ENCODE results near the gene ESRRA.
A peak's percentile ranks its signal among the peaks of the same experiment; 100 is the strongest.
"Not testable (repeated sequence)": the region's sequence is repeated elsewhere in the genome, so short reads cannot be mapped to it uniquely, and the experiment has no call there.

Gene ESRRA

DNA sequence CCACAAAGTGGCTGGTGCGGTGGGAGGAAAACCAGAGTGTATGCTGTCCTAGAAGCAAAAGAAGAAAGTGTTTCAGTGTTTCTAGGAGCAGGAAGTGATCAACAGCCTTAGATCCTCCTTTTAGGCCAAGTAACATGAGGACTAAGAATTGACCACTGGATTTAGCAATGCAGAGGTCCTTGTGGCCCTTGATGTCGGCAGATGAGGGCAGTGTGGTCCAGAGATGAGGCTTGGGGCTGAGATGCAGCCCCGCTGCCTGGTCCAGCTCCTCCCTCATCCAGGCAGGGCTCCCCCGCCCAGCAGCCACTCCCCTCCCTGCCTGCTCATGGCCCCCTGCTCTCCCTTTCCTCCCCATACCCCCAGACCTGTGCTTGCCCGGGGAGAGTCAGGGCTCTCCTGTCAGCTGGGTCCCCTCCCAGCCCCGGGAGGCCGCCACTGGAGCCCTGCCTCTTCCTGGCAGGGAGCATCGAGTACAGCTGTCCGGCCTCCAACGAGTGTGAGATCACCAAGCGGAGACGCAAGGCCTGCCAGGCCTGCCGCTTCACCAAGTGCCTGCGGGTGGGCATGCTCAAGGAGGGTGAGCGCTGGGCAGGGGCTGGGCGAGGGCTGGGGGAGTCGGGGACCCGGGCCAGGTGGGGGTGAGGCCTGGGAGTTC, 8.3 kb downstream of the ESRRA start:
- DNase-seq (ENCODE audit: low read depth, low spot score), result no peak

DNA sequence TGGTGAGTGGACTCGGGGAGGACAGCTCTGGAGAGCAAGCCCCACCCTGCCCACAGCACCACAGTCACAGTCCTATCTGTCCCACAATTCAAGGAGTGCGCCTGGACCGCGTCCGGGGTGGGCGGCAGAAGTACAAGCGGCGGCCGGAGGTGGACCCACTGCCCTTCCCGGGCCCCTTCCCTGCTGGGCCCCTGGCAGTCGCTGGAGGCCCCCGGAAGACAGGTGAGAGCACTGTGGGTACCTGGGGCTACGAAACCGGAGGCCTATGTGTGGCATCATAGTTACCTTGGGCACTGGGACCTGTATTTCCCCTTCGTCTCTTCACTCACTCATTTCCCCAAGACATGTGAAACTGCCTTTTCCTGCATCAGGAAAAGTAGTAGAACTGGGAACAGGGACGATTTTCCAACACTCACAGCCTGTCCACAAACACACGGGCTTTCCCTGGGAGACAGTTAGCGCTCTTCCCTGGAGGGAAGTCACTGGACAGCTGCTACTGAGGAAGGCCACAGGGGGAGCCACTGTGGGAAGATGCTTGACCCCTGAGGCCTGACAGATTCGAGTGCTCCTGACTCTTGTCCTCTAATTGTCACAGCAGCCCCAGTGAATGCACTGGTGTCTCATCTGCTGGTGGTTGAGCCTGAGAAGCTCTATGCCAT, 9.0 kb downstream of the ESRRA start:
- DNase-seq (ENCODE audit: low read depth, low spot score), result no peak

DNA sequence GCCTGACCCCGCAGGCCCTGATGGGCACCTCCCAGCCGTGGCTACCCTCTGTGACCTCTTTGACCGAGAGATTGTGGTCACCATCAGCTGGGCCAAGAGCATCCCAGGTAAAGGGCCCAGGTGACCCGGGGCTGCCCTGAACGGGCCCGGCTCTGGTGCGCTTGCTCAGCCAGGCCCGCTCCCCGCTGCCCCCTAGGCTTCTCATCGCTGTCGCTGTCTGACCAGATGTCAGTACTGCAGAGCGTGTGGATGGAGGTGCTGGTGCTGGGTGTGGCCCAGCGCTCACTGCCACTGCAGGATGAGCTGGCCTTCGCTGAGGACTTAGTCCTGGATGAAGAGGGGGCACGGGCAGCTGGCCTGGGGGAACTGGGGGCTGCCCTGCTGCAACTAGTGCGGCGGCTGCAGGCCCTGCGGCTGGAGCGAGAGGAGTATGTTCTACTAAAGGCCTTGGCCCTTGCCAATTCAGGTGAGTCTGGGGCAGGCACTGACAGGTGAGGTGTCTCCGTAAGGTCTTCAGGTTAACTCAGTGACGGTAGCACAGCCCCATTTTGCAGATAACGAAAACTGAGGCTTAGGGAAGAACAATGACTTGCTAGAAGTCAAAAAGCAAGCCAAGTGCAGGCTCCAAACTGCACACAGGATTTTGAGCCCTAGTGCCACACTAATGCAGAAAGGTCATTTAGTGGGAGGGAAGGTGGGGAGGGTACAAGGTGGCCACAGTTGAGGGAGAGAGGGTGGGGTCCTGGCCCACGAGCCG, 9.7 kb downstream of the ESRRA start:
- DNase-seq (ENCODE audit: low read depth, low spot score), result no peak

- not testable (repeated sequence) for DNase-seq (ENCODE audit: low read depth, low spot score)
These were observed 10.6 kb downstream of the ESRRA start for GRCh38 chr11:64315667-64316526.

- DNase-seq (ENCODE audit: low read depth, low spot score), result no peak
These were observed 11.5 kb downstream of the ESRRA start for GRCh38 chr11:64316672-64317324.

DNA sequence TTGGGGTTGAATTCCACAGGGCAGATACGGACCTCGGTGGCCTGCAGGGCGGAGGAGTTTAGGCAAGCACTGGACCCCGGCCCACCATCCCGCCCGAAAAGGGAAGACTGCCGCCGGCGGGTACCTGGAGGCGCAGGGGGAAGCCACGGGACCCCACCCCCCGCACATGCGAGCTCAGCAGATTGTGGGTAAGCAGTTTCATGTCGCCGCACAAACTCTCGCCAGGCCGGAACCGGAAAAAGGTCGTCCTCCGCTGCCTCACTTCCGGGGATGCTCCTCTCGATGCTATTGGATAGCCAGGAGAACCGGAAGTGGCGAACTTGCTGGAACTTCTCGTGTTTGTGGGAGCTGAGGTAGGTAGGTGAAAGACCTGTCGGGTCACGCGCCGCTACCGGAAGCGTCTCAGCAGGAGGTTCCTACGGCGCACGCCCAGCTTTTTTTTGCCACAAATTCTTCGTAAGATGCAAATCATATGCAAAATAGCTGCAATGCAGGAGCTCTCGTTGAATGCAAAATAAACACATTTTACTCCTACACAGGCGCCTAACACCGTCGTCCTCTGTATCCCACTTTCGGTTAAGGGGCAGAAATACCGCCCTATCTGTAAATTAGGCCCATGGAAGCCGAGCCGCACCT, 12.1 kb downstream of the ESRRA start, which contains the start of gene TRMT112:
Gene TRMT112 (minus strand): TSS at position 235 of the 636 bp plus-strand sequence. CDS start 33 bp downstream, at position 202.
- DNase-seq (ENCODE audit: low read depth, low spot score), result peak; percentile 95

DNA sequence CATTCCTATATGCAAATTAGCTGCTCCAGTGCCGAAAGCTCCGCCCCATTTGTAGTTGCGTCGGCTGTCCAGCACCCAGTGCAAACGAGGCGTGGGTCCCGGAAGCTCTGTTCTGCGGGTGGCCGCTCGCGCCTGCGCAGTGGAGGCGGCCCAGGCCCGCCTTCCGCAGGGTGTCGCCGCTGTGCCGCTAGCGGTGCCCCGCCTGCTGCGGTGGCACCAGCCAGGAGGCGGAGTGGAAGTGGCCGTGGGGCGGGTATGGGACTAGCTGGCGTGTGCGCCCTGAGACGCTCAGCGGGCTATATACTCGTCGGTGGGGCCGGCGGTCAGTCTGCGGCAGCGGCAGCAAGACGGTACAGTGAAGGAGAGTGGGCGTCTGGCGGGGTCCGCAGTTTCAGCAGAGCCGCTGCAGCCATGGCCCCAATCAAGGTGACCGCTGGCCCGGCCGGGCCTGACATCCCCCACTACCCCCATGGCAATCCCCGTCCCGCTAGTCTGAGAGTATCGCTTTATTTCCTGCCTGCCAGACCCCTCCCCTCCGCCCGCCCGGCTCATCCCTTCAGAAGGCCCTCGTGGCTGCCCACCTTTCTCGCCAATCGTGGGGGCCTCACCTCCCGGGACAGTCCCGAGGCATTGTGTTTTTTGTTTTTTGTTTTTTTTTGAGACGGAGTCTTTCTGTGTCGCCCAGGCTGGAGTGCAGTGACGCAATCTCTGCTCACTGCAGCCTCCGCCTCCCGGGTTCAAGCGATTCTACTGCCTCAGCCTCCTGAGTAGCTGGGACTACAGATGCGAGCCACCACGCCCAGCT, 12.8 kb downstream of the ESRRA start, which contains the start of gene PRDX5:
Gene PRDX5 (plus strand): TSS at position 161 of the 805 bp plus-strand sequence. CDS start 95 bp downstream, at position 256.
- peak; percentile 84 for DNase-seq (ENCODE audit: low read depth, low spot score)

- DNase-seq (ENCODE audit: low read depth, low spot score), result no peak
These were observed 13.7 kb downstream of the ESRRA start for GRCh38 chr11:64318766-64319761.

DNA sequence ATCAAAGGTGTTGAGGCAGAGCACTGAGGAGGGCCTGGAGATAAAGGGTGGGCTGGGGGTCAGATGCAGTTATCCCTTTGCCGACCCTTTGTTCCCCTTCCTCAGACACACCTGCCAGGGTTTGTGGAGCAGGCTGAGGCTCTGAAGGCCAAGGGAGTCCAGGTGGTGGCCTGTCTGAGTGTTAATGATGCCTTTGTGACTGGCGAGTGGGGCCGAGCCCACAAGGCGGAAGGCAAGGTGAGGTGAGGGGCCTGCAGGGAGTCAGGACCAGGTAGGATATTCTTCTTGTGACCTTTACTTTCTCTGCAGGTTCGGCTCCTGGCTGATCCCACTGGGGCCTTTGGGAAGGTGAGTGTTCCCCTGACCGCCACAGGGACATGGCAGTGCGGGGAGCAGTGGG, 15.2 kb downstream of the ESRRA start:
- DNase-seq (ENCODE audit: low read depth, low spot score), result no peak

GRCh38 chr11:64321026-64321425, 15.7 kb downstream of the ESRRA start:
- no peak for DNase-seq (ENCODE audit: low read depth, low spot score)

DNA sequence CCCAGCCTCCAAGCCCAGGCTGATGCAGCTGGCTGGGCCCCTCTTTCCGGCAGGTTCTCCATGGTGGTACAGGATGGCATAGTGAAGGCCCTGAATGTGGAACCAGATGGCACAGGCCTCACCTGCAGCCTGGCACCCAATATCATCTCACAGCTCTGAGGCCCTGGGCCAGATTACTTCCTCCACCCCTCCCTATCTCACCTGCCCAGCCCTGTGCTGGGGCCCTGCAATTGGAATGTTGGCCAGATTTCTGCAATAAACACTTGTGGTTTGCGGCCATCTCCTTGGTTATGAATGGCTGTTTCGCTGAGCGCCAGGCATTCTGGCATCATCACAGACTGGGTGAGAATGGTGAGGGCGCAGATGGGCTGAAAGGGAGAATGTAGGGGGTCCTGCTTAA, 16.2 kb downstream of the ESRRA start:
- no peak for DNase-seq (ENCODE audit: low read depth, low spot score)

- DNase-seq (ENCODE audit: low read depth, low spot score), result no peak
These were observed 17.6 kb downstream of the ESRRA start for GRCh38 chr11:64322925-64323260.

DNA sequence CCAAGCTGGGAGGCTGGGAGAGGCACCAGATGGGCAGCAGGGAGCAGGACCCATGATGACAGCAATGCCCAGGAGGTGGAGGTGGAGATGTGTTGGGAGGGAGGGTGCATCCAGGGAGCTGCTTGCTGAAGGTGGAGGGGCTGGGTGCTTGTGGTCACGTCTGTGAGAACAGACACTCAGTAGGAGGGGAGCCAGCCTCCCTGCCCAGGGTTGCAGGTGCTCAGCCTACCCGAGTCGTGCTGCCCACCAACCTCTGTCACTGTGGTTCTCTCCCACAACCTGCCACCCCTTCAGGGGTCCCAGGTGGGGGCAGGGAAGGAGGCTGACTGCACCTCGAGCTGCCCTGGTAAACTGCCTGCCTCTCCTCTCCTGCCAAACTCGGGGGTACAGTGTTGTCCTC, 18.0 kb downstream of the ESRRA start:
- DNase-seq (ENCODE audit: low read depth, low spot score), result no peak

DNA sequence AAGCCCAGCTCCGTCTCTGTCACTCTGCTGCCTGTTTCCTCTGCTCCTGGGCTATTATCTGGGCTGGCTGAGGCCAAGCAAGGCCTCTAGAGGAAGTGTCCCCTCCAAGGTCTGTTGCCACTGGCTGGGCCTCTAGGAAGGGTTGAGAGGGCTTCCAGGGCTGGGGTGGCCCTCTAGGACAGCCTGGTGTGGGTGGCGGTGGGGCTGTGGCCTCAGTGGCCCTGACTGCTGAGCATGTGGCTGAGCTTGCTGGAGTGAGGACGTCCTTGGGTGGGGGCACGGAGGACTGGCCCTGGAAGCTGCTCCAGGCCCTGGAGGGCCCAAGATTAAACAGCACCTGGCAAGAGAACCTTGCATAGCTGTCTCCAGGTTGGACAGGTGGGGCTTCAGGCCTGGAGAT, 18.7 kb downstream of the ESRRA start:
- not testable (repeated sequence) for DNase-seq (ENCODE audit: low read depth, low spot score)

DNA sequence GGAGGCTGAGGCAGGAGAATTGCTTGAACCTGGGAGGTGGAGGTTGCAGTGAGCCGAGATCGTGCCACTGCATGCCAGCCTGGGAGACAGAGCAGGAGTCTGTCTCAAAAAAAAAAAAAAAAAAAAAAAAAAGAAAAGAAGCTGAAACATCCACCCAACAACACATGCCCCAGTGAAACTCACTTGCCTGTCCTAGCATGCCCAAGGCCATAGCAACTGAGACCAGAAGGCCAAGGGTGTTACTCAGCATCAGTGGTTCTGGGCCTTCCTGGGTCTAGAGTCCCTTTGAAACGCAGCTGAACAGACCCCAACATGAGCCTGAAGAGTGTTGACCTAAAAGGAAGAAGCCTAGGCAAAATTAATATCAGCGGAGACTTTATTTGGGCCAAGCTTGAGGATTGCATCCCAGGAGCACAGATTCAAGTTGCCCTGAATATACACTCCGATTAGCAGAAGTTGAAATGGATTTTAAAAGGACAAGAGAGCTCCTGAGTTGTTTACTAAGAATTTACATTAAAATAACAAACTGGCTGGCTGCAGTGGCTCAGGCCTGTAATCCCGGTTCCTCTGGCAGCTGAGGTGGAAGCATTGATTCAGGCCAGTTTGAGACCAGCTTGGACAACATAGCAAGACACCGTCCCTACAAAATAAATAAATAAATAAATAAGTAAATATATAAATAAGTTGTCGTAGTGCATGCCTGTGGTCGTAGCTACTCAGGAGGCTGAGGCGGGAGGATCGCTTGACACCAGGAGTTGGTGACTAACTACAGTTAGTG, 19.6 kb downstream of the ESRRA start:
- DNase-seq (ENCODE audit: low read depth, low spot score), result no peak

DNA sequence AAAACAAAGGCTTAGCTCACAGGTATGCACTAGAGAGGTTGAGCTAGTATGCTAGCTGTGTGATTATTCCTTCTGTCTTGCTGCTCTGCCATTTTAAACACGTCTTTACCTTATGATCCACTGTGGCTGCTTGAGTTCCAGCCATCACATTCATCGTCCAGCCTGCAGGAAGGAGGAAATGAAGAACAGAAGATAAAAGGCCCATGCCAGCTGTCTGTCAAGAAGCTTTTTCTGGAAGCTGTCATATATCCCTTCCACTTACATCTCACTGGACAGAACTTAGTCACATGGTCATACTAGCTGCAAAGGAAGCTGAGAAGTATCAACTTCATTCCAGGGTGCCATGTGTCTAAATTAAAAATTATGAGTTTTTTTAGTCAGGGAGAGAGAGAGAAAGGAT, 22.1 kb downstream of the ESRRA start:
- DNase-seq (ENCODE audit: low read depth, low spot score), result no peak

DNA sequence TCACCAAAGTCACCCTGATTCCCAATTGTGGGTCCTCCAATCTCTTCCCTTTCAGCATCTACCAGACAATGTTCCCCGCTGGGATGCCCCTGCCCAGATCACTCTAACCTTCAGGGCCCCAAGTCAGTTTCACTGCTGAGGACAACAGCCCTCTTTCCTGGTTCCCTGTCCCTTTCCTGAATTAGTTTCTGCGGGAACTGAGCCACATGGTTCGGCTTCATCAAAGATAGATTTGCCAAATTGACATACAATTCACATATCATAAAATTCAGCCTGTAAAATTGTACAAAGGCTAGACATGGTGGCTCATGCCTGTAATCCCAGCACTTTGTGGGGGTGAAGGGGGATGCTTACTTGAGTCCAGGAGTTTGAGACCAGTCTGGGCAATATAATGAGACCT, 22.7 kb downstream of the ESRRA start:
- DNase-seq (ENCODE audit: low read depth, low spot score), result no peak

DNA sequence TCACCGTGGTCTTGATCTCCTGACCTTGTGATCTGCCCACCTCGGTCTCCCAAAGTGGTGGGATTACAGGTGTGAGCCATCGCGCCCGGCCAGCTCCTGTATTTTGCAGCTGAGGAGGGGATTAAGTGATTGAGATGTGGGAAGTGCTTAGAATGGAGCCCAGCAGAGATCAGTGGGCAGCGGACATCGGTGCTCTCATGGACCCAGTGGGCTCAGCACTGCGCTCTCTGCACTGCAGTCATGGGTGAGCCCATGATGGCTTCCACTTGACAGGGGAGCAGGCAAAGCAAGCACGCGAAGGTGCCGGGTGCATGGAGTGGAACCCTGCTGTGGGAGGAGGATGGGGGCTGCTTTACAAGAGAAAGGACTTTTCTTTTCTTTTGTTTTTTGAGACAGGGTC, 25.6 kb downstream of the ESRRA start:
- no peak for DNase-seq (ENCODE audit: low read depth, low spot score)

Measured in activated CD4-positive, CD25-positive, alpha-beta regulatory T cell treated with anti-CD3 and anti-CD28 coated beads, Interleukin-2, amount 50 U/mL, for 16 hours (primary cell).